HepG2 (cell line): ENCODE measurements around the gene ADARB2. TPM values are rescaled to one million over a fixed set of nuclear protein-coding genes. Genes with fewer than 3 reads are reported as not detected.

Experiments used
- ATAC-seq: fragments of 200-7000 bp; cut with Tn5 transposase; 3 replicates; pipeline ENCODE4 v1.9.1; 2020; ENCODE audit warnings: mild to moderate bottlenecking, moderate library complexity
- BruUV-seq: library from RNA; stranded (reverse); fragments of 400-500 nt; replicated peaks from 2 replicates; lab custom pipeline; 2021; lab: Mats Ljungman, UMichigan
- CTCF ChIA-PET: fragments of 300-600 bp; formaldehyde crosslinking; extraction: SDS; loops from one replicate; lab custom pipeline; 2021; ENCODE audit warnings: low total read pairs, inconsistent platforms, low intra/inter-chr PET ratio; lab: Yijun Ruan, JAX
- POLR2A ChIA-PET: fragments of 350-600 bp; sonication (Branson Sonifier 250); formaldehyde crosslinking; loops from one replicate; lab custom pipeline; 2020; ENCODE audit warnings: antibody characterized with exemption, inconsistent platforms; lab: Yijun Ruan, JAX
- DNase-seq: peaks from one replicate; pipeline ENCODE4 v3.0.0-alpha.2; 2015; ENCODE audit warnings: low spot score
- FAIRE-seq: peaks from 3 replicates; lab custom pipeline; 2011; peaks lifted over from hg19 to GRCh38; lab: Jason Lieb, UNC
- H2AFZ ChIP-seq: one replicate; pipeline ENCODE4 v1.6.1; 2011; ENCODE audit warnings: low read length, inconsistent platforms
- H3K27ac ChIP-seq: fragments of 300-600 bp; 3 replicates; pipeline ENCODE4 v1.8.0; 2011; ENCODE audit warnings: mixed run types, mild to moderate bottlenecking, mixed read lengths, low read length, inconsistent platforms; ENCODE audit not compliant: insufficient read depth; ENCODE audit errors: extremely low read length
- H3K27me3 ChIP-seq, 2 experiments: fragments of 200-600 bp in 1 of 2; 2 replicates in 1 of 2; 3 replicates in 1 of 2; pipeline versions ENCODE4 v1.6.0 to v1.8.0; 2011; ENCODE audit warnings: low read length in 2 of 2, mild to moderate bottlenecking in 2 of 2, moderate library complexity in 2 of 2, inconsistent platforms in 1 of 2; ENCODE audit not compliant: insufficient read depth in 2 of 2, control insufficient read depth in 1 of 2
- H3K36me3 ChIP-seq, 2 experiments: fragments of 200-600 bp in 1 of 2; replicated peaks in 1 of 2; 2 replicates in 1 of 2; 3 replicates in 1 of 2; pipeline versions ENCODE4 v1.5.1 to v1.8.0; 2011; ENCODE audit warnings: low read length in 2 of 2, inconsistent platforms in 1 of 2; ENCODE audit not compliant: insufficient read depth in 2 of 2, control insufficient read depth in 1 of 2
- H3K4me1 ChIP-seq: 2 replicates; pipeline ENCODE4 v1.5.1; 2012; ENCODE audit warnings: low read length, inconsistent platforms; ENCODE audit not compliant: insufficient read depth
- H3K4me2 ChIP-seq: 2 replicates; pipeline ENCODE4 v1.6.0; 2011; ENCODE audit warnings: low read depth, low read length, inconsistent platforms
- H3K4me3 ChIP-seq, 3 experiments: fragments of 200-600 bp in 1 of 3; sonication (generic), shearing (Covaris generic) in 1 of 3; replicated peaks in 1 of 3; 2 replicates each; pipeline ENCODE4 v1.5.1; 2011 to 2016; ENCODE audit warnings: low read length in 3 of 3, inconsistent platforms in 2 of 3, low read depth in 2 of 3, mild to moderate bottlenecking in 2 of 3, control low read depth in 1 of 3, mixed read lengths in 1 of 3; ENCODE audit not compliant: insufficient read depth in 1 of 3
- H3K79me2 ChIP-seq: one replicate; pipeline ENCODE4 v1.6.1; 2011; ENCODE audit warnings: low read length, inconsistent platforms; ENCODE audit not compliant: insufficient read depth
- H3K9ac ChIP-seq: 2 replicates; pipeline ENCODE4 v1.6.0; 2011; ENCODE audit warnings: mild to moderate bottlenecking, low read depth, low read length, inconsistent platforms; ENCODE audit not compliant: insufficient read depth
- H3K9me3 ChIP-seq: 2 replicates; pipeline ENCODE4 v1.5.1; 2012; ENCODE audit warnings: mild to moderate bottlenecking, low read length
- H4K20me1 ChIP-seq: 2 replicates; pipeline ENCODE4 v1.6.0; 2011; ENCODE audit warnings: inconsistent platforms, mild to moderate bottlenecking, low read length, moderate library complexity; ENCODE audit not compliant: insufficient read depth
- ARID5B ChIP-seq: IDR thresholded peaks from 2 replicates; pipeline ENCODE4 v1.4.0; 2020; ENCODE audit warnings: mild to moderate bottlenecking, missing genetic modification reagents
- ATF4 ChIP-seq, 2 experiments: fragments of 450-650 bp in 1 of 2; sonication (generic) in 1 of 2; formaldehyde crosslinking; IDR thresholded peaks; 2 replicates each; pipeline versions ENCODE4 v1.5.0 to v1.8.0; 2020 to 2022; ENCODE audit warnings: mild to moderate bottlenecking in 1 of 2, missing genetic modification reagents in 1 of 2
- KLF12 ChIP-seq: sonication (generic); formaldehyde crosslinking; IDR thresholded peaks from 2 replicates; pipeline ENCODE4 v1.4.0; 2020; ENCODE audit warnings: missing genetic modification reagents, borderline replicate concordance
- NR1H2 ChIP-seq: sonication (generic); formaldehyde crosslinking; IDR thresholded peaks from 2 replicates; pipeline ENCODE4 v1.8.1; 2022; ENCODE audit warnings: low read depth, missing genetic modification reagents, borderline replicate concordance
- SIX4 ChIP-seq: sonication (generic); formaldehyde crosslinking; IDR thresholded peaks from 2 replicates; pipeline ENCODE4 v1.4.0; 2020; ENCODE audit warnings: missing genetic modification reagents
- STAT6 ChIP-seq: sonication (generic); formaldehyde crosslinking; IDR thresholded peaks from 2 replicates; pipeline ENCODE4 v1.4.0; 2020; ENCODE audit warnings: missing genetic modification reagents, mild to moderate bottlenecking, borderline replicate concordance
- TAF15 ChIP-seq: fragments of 200-400 bp; formaldehyde crosslinking; IDR thresholded peaks from one replicate; pipeline ENCODE4 v1.6.1; 2018; ENCODE audit warnings: mild to moderate bottlenecking, low read depth, low read length; ENCODE audit not compliant: poor library complexity, severe bottlenecking
- THAP8 ChIP-seq: sonication (generic); formaldehyde crosslinking; IDR thresholded peaks from 2 replicates; pipeline ENCODE4 v1.5.1; 2020; ENCODE audit warnings: missing genetic modification reagents, mild to moderate bottlenecking, borderline replicate concordance
- ZBTB14 ChIP-seq: sonication (generic); formaldehyde crosslinking; IDR thresholded peaks from 2 replicates; pipeline ENCODE4 v1.4.0; 2020; ENCODE audit warnings: missing genetic modification reagents
- ZBTB20 ChIP-seq: sonication (generic); formaldehyde crosslinking; IDR thresholded peaks from 2 replicates; pipeline ENCODE4 v1.8.1; 2023; ENCODE audit warnings: missing genetic modification reagents, low read depth, mild to moderate bottlenecking, borderline replicate concordance
- ZBTB34 ChIP-seq: sonication (generic); formaldehyde crosslinking; IDR thresholded peaks from 2 replicates; pipeline ENCODE4 v1.8.0; 2022; ENCODE audit warnings: mild to moderate bottlenecking, missing genetic modification reagents
- ZNF263 ChIP-seq: sonication (generic); formaldehyde crosslinking; IDR thresholded peaks from 2 replicates; pipeline ENCODE4 v1.4.0; 2020; ENCODE audit warnings: missing genetic modification reagents
- WGBS: methylation state at CpG from one replicate; pipeline ENCODE4 v1.1.6; 2017; ENCODE audit warnings: low lambda C conversion rate; 5-methylcytosine and 5-hydroxymethylcytosine counted together
- in situ Hi-C: cut with HindIII; loops from 2 replicates; pipeline ENCODE4 v1.10.0; 2017; ENCODE audit warnings: low pct_unique_long_range_greater_than_20kb; ENCODE audit not compliant: extremely low pct_ligation_motif_present
- intact Hi-C: fragments of 100-400 bp; cut with micrococcal nuclease; formaldehyde crosslinking; loops from one replicate; pipeline ENCODE4 v1.10.0; 2022; ENCODE audit not compliant: unreplicated experiment
- polyA plus RNA-seq, 8 experiments: library from polyadenylated mRNA; depleted of rRNA in 3 of 8; stranded (reverse) in 7 of 8; unstranded in 1 of 8; fragments of >200 nt; fragmentation: Illumina TruSeq in 4 of 8; extraction: Trizol in 4 of 8; gene quantifications; 2 replicates each; pipeline versions ENCODE4 v1.2.1 to v1.2.3, GENCODE V29; 2011 to 2016; ENCODE audit warnings: low read depth in 4 of 8, missing spikeins in 1 of 8, mixed read lengths in 1 of 8; ENCODE audit not compliant: insufficient read depth in 1 of 8
- total RNA-seq, 5 experiments: library from RNA; depleted of rRNA; stranded (reverse); fragments of >200 nt; fragmentation: Illumina TruSeq; extraction: Trizol; gene quantifications; 2 replicates each; pipeline ENCODE4 v1.2.3, GENCODE V29; 2016; ENCODE audit warnings: low read depth in 1 of 5

The ADARB2 gene
- total and polyA plus RNA-seq, 2 of the 13 experiments (the other 11 are each of a cell fraction or from before 2014, with no cell fraction given), result not detected

GRCh38 chr10:1545524-1545923, 191.8 kb downstream of the ADARB2 start:
- Histone ChIP-seq H3K9me3 (no peaks in the 10 kb centered on the region), H2AFZ (no peak overlapping the region), H3K36me3 (no peaks in the 10 kb centered on the region), H3K4me2 (no peak overlapping the region), H3K27ac (no peak overlapping the region), H3K4me3 (no peak overlapping the region), H3K4me1 (no peaks in the 10 kb centered on the region), H3K79me2 (no peaks in the 10 kb centered on the region), H3K9ac (no peak overlapping the region), H4K20me1 (no peaks in the 10 kb centered on the region), H3K27me3 (peaks cover 0 to 57% of the 10 kb centered on the region in 2 experiments; a peak in 3 of 5 replicates)
- no peak for ATAC-seq
- DNase-seq, result no peak
- POLR2A ChIA-PET, result no interaction called here
- intact Hi-C loops (no loop called here), in situ Hi-C loops (no loop called here)
- 2% methylated on average over 4 of the region's 7 CpGs for WGBS
- no TSS peak for BruUV-seq
- CTCF ChIA-PET, result no interaction called here
- no peak for FAIRE-seq
- TF ChIP-seq ZNF263 (CRISPR knock-in tag) (no peak), ATF4 (CRISPR knock-in tag; IDR thresholded peaks at IDR 0.05) (no peak), KLF12 (CRISPR knock-in tag) (no peak), STAT6 (CRISPR knock-in tag) (no peak), NR1H2 (CRISPR knock-in tag) (no peak), SIX4 (CRISPR knock-in tag) (no peak), ZBTB14 (CRISPR knock-in tag) (no peak), TAF15 (no peak), ARID5B (no peak), ZBTB34 (CRISPR knock-in tag) (no peak), ZBTB20 (CRISPR knock-in tag) (no peak), THAP8 (CRISPR knock-in tag) (no peak)
